Measurements from ENCODE around the gene TMEM239.

The TMEM239 gene

GRCh38 chr20:2817891-2818595 lies 1.9 kb downstream of the TMEM239 start:
- H3K4me2 ChIP-seq (ENCODE audit: low read depth, low read length, poor library complexity, severe bottlenecking) = no peak overlapping the region
- TF ChIP-seq EZH2phosphoT487 (IDR thresholded peaks at IDR 0.05; ENCODE audit: borderline replicate concordance) = no peak
- TF ChIP-seq CTCF (conservative IDR thresholded peaks at IDR 0.05; ENCODE audit: low read length) = no peak
- no peaks in the 10 kb centered on the region for H3K9me3 ChIP-seq (ENCODE audit: insufficient read depth, low read depth, low read length)
- no peaks in the 10 kb centered on the region for H3K36me3 ChIP-seq (ENCODE audit: insufficient read depth, low read length)
- no peak overlapping the region for H3K9ac ChIP-seq (ENCODE audit: low read depth, low read length, poor library complexity, severe bottlenecking)
- no peaks in the 10 kb centered on the region for H3K9me2 ChIP-seq (replicated peaks; ENCODE audit: low read depth, low read length)
- peaks cover 29% of the 10 kb centered on the region for H3K4me1 ChIP-seq (ENCODE audit: insufficient read depth, low read length, poor library complexity, severe bottlenecking)
- H3K4me3 ChIP-seq (ENCODE audit: low read length, poor library complexity, severe bottlenecking) = no peak overlapping the region
- H2AFZ ChIP-seq (ENCODE audit: low read length) = no peak overlapping the region
- no peaks in the 10 kb centered on the region for H3K27me3 ChIP-seq (ENCODE audit: insufficient read depth, low read length, poor library complexity, severe bottlenecking)
- no peaks in the 10 kb centered on the region for H4K20me1 ChIP-seq (ENCODE audit: insufficient read depth, low read length, poor library complexity, severe bottlenecking)
- H3K79me2 ChIP-seq (ENCODE audit: insufficient read depth, low read length) = no peaks in the 10 kb centered on the region
- no peaks in the 10 kb centered on the region for H3F3A ChIP-seq (ENCODE audit: low read depth)

GRCh38 chr20:2820084-2820895 lies 4.1 kb downstream of the TMEM239 start:
- Histone ChIP-seq H3F3A (ENCODE audit: low read depth) (no peaks in the 10 kb centered on the region), H3K79me2 (ENCODE audit: insufficient read depth, low read length) (no peaks in the 10 kb centered on the region), H4K20me1 (ENCODE audit: insufficient read depth, low read length, poor library complexity, severe bottlenecking) (no peaks in the 10 kb centered on the region), H3K27me3 (ENCODE audit: insufficient read depth, low read length, poor library complexity, severe bottlenecking) (no peaks in the 10 kb centered on the region), H3K9me2 (replicated peaks; ENCODE audit: low read depth, low read length) (no peaks in the 10 kb centered on the region), H3K4me3 (ENCODE audit: low read length, poor library complexity, severe bottlenecking) (no peak overlapping the region), H3K4me1 (ENCODE audit: insufficient read depth, low read length, poor library complexity, severe bottlenecking) (peaks cover 15% of the 10 kb centered on the region), H3K36me3 (ENCODE audit: insufficient read depth, low read length) (no peaks in the 10 kb centered on the region), H3K4me2 (ENCODE audit: low read depth, low read length, poor library complexity, severe bottlenecking) (no peak overlapping the region), H3K9ac (ENCODE audit: low read depth, low read length, poor library complexity, severe bottlenecking) (no peak overlapping the region), H2AFZ (ENCODE audit: low read length) (no peak overlapping the region), H3K9me3 (ENCODE audit: insufficient read depth, low read depth, low read length) (no peaks in the 10 kb centered on the region)
- TF ChIP-seq EZH2phosphoT487 (IDR thresholded peaks at IDR 0.05; ENCODE audit: borderline replicate concordance) = no peak

GRCh38 chr20:2820896-2821869 lies 5.0 kb downstream of the TMEM239 start:
- no peaks in the 10 kb centered on the region for H3K9me3 ChIP-seq (ENCODE audit: insufficient read depth, low read depth, low read length)
- H3K9me2 ChIP-seq (replicated peaks; ENCODE audit: low read depth, low read length) = no peaks in the 10 kb centered on the region
- peaks cover 16% of the 10 kb centered on the region for H3K4me1 ChIP-seq (ENCODE audit: insufficient read depth, low read length, poor library complexity, severe bottlenecking)
- H3K9ac ChIP-seq (ENCODE audit: low read depth, low read length, poor library complexity, severe bottlenecking) = no peak overlapping the region
- no peaks in the 10 kb centered on the region for H3K36me3 ChIP-seq (ENCODE audit: insufficient read depth, low read length)
- H3K4me2 ChIP-seq (ENCODE audit: low read depth, low read length, poor library complexity, severe bottlenecking) = no peak overlapping the region
- H3F3A ChIP-seq (ENCODE audit: low read depth) = no peaks in the 10 kb centered on the region
- H2AFZ ChIP-seq (ENCODE audit: low read length) = no peak overlapping the region
- TF ChIP-seq CTCF (conservative IDR thresholded peaks at IDR 0.05; ENCODE audit: low read length) (no peak), EZH2phosphoT487 (IDR thresholded peaks at IDR 0.05; ENCODE audit: borderline replicate concordance) (no peak)
- H3K79me2 ChIP-seq (ENCODE audit: insufficient read depth, low read length) = no peaks in the 10 kb centered on the region
- H3K4me3 ChIP-seq (ENCODE audit: low read length, poor library complexity, severe bottlenecking) = no peak overlapping the region
- no peaks in the 10 kb centered on the region for H3K27me3 ChIP-seq (ENCODE audit: insufficient read depth, low read length, poor library complexity, severe bottlenecking)
- no peaks in the 10 kb centered on the region for H4K20me1 ChIP-seq (ENCODE audit: insufficient read depth, low read length, poor library complexity, severe bottlenecking)
